ENCODE measurements around the gene MICOS13. TPM values are rescaled to one million over a fixed set of nuclear protein-coding genes. Genes with fewer than 3 reads are reported as not detected.
A peak's percentile ranks its signal among the peaks of the same experiment; 100 is the strongest.

MICOS13 gene
- total RNA-seq, 2 donors from 2014 or later: 16.9 to 43.7 TPM

DNA sequence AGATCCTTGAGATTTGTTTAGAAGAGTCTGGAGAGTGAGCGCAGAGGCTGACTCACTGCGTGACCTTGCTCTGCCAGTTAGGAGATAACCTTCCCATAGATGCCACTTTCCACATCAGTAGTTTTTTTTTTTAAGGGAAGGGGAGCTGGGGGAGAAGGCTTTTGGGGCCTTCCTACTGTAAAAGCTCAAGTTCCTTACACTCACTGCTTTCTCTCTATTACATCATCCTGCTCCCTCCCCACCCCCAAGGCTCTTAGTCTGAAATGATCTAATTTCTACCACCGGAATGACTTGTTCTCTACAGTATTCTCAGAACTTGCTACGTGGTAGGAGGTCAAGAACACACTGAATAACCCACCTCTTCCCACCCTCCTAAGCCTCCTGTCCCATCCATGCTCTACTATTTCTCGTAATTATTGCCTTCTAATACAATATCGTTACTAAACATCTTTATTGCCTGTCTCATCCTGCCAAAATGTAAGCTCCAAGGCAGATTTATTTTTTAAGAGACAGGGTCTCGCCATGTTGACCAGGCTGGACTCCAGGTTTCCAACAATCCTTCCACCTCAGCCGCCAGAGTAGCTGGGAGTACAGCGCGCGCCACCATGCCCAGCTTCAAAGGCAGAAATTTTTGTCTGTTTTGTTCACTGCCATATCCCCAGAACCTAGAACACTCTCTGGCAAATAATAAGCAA lies 38.4 kb upstream of the MICOS13 start:
- DNase-seq (ENCODE audit: low spot score): no peak
- H3K4me1 ChIP-seq (ENCODE audit: control insufficient read depth in 1 of 2, low read depth in 2 of 2): peaks cover 11 to 19% of the 10 kb centered on the region in 2 donors
- H3K27me3 ChIP-seq (replicated peaks; ENCODE audit: insufficient read depth): no peaks in the 10 kb centered on the region
- no peak for ATAC-seq (ENCODE audit: insufficient number of reproducible peaks, low FRiP score, low read depth)
- no peaks in the 10 kb centered on the region for H3K36me3 ChIP-seq
- peak overlapping the region; percentile 92 to 95 for H3K27ac ChIP-seq
- no peaks in the 10 kb centered on the region for H3K9me3 ChIP-seq
- TF ChIP-seq, protein P1, sequence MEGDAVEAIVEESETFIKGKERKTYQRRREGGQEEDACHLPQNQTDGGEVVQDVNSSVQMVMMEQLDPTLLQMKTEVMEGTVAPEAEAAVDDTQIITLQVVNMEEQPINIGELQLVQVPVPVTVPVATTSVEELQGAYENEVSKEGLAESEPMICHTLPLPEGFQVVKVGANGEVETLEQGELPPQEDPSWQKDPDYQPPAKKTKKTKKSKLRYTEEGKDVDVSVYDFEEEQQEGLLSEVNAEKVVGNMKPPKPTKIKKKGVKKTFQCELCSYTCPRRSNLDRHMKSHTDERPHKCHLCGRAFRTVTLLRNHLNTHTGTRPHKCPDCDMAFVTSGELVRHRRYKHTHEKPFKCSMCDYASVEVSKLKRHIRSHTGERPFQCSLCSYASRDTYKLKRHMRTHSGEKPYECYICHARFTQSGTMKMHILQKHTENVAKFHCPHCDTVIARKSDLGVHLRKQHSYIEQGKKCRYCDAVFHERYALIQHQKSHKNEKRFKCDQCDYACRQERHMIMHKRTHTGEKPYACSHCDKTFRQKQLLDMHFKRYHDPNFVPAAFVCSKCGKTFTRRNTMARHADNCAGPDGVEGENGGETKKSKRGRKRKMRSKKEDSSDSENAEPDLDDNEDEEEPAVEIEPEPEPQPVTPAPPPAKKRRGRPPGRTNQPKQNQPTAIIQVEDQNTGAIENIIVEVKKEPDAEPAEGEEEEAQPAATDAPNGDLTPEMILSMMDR (IDR thresholded peaks at IDR 0.05): no peak
- peak overlapping the region; percentile 89 for H3K4me3 ChIP-seq

GRCh38 chr19:5718037-5718578 lies 37.8 kb upstream of the MICOS13 start:
- ATAC-seq (ENCODE audit: insufficient number of reproducible peaks, low FRiP score, low read depth): no peak
- Histone ChIP-seq H3K4me1 (ENCODE audit: control insufficient read depth in 1 of 2, low read depth in 2 of 2) (peaks cover 11 to 19% of the 10 kb centered on the region in 2 donors), H3K27me3 (replicated peaks; ENCODE audit: insufficient read depth) (no peaks in the 10 kb centered on the region), H3K27ac (no peak overlapping the region), H3K4me3 (peak overlapping the region; percentile 89), H3K36me3 (peaks cover 2% of the 10 kb centered on the region), H3K9me3 (no peaks in the 10 kb centered on the region)
- DNase-seq (ENCODE audit: low spot score): no peak
- TF ChIP-seq, protein P1 (IDR thresholded peaks at IDR 0.05): no peak

GRCh38 chr19:5717215-5717935 lies 37.1 kb upstream of the MICOS13 start:
- ATAC-seq (ENCODE audit: insufficient number of reproducible peaks, low FRiP score, low read depth) (no peak), DNase-seq (ENCODE audit: low spot score) (no peak)
- Histone ChIP-seq H3K36me3 (peaks cover 9% of the 10 kb centered on the region), H3K27me3 (replicated peaks; ENCODE audit: insufficient read depth) (no peaks in the 10 kb centered on the region), H3K4me1 (ENCODE audit: control insufficient read depth in 1 of 2, low read depth in 2 of 2) (peaks cover 11 to 19% of the 10 kb centered on the region in 2 donors), H3K9me3 (no peaks in the 10 kb centered on the region), H3K4me3 (no peak overlapping the region), H3K27ac (no peak overlapping the region)
- TF ChIP-seq, protein P1 (IDR thresholded peaks at IDR 0.05): no peak

- H3K36me3 ChIP-seq: peaks cover 30% of the 10 kb centered on the region
- H3K27ac ChIP-seq: no peak overlapping the region
- H3K9me3 ChIP-seq: no peaks in the 10 kb centered on the region
- no peaks in the 10 kb centered on the region for H3K27me3 ChIP-seq (replicated peaks; ENCODE audit: insufficient read depth)
- DNase-seq (ENCODE audit: low spot score) (no peak), ATAC-seq (ENCODE audit: insufficient number of reproducible peaks, low FRiP score, low read depth) (no peak)
- peaks cover 11 to 19% of the 10 kb centered on the region in 2 donors for H3K4me1 ChIP-seq (ENCODE audit: control insufficient read depth in 1 of 2, low read depth in 2 of 2)
- H3K4me3 ChIP-seq: no peak overlapping the region
- TF ChIP-seq, protein P1 (IDR thresholded peaks at IDR 0.05): no peak
These were observed 34.5 kb upstream of the MICOS13 start for GRCh38 chr19:5714816-5715215.

GRCh38 chr19:5713228-5713627 lies 32.9 kb upstream of the MICOS13 start:
- no peak for DNase-seq (ENCODE audit: low spot score)
- peaks cover 30% of the 10 kb centered on the region for H3K36me3 ChIP-seq
- no peak for ATAC-seq (ENCODE audit: insufficient number of reproducible peaks, low FRiP score, low read depth)
- H3K27me3 ChIP-seq (replicated peaks; ENCODE audit: insufficient read depth): no peaks in the 10 kb centered on the region
- H3K27ac ChIP-seq: no peak overlapping the region
- no peak overlapping the region for H3K4me3 ChIP-seq
- no peaks in the 10 kb centered on the region for H3K9me3 ChIP-seq
- peaks cover 3 to 5% of the 10 kb centered on the region in 2 donors for H3K4me1 ChIP-seq (ENCODE audit: control insufficient read depth in 1 of 2, low read depth in 2 of 2)
- TF ChIP-seq, protein P1 (IDR thresholded peaks at IDR 0.05): no peak
